A204.1 (cell line): ENCODE data around the gene KRCC1.
"Not testable (repeated sequence)": the region's sequence is repeated elsewhere in the genome, so short reads cannot be mapped to it uniquely, and the experiment has no call there.

ENCODE experiments used
- FAIRE-seq: peaks from 2 replicates; lab custom pipeline; 2012; peaks lifted over from hg19 to GRCh38; lab: Jason Lieb, UNC

Gene KRCC1

DNA sequence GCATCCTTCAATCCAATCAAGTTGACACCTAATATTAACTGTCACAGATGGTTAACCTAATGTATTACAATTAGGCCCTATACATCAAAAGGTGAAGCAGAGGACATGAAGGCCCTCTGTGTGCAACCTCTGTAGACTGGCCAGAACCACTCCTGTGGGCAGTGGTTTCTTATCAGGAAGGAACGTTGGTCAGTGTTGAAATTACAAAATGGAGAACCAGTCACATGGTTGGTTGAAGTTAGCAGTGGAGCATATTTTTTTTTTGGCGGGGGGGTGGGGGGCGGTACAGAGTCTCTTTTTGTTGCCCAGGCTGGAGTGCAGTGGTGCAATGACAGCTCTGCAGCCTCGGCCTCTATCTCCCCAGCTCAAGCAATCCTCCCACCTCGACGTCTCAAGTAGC, 59.0 kb downstream of the KRCC1 start:
- FAIRE-seq, result no peak

DNA sequence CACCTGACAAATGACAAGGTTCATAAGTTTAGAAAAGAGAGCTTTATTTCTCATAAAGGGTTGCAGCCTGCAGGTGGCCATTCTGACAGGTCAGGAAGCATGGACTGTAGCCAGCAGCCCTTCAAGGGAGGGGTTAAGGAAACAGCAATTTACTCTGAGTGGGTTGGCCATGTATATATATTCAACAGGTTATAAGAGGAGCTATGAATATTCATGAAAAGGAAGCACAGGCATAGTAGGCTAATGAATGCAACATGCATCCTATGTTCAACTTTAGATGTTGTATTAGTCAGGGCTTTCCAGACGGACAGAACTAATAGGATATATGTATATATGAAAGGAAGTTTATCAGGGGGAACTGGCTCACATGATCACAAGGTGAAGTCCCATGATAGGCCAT, 59.8 kb downstream of the KRCC1 start:
- no peak for FAIRE-seq

DNA sequence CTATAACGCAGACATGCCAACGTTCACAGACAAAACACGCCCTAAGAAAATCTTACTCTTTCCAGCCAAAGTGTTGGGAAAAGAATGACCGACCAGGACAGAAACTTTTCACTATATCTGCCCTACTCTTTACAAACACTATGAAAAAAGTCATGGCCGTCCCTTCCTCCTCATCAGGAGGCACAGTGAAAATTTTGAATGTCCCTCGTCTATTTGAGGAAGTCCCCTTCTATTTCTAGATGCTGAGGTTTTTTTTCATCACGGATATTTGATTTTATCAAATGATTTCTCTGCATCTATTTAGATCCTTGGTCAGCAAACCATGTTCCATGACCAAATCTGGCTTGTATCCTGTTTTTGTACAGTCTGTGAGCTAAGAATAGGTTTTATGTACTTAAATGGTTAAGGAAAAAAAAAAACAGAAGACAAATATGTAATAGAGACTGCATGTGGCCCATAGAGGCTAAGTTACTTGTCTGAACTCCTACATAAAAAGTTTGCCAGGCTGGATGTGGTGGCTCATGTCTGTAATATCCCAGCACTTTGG, 61.2 kb downstream of the KRCC1 start:
- not testable (repeated sequence) for FAIRE-seq

- FAIRE-seq, result not testable (repeated sequence)
Observed at GRCh38 chr2:87992569-87992968, 63.0 kb downstream of the KRCC1 start.

- FAIRE-seq, result not testable (repeated sequence)
Observed at GRCh38 chr2:87987473-87987872, 68.1 kb downstream of the KRCC1 start.

- FAIRE-seq, result not testable (repeated sequence)
Observed at GRCh38 chr2:87985902-87986301, 69.7 kb downstream of the KRCC1 start.

GRCh38 chr2:87981182-87981581, 74.4 kb downstream of the KRCC1 start:
- FAIRE-seq, result not testable (repeated sequence)
